ENCODE results near the gene NUS1. TPM values are rescaled to one million over a fixed set of nuclear protein-coding genes. Genes with fewer than 3 reads are reported as not detected.
"Not testable (repeated sequence)": the region's sequence is repeated elsewhere in the genome, so short reads cannot be mapped to it uniquely, and the experiment has no call there.

The NUS1 gene
- total RNA-seq, 1 donor from 2014 or later, result 36.5 TPM

GRCh38 chr6:117653949-117654348 is 21.3 kb upstream of the NUS1 start:
- no peaks in the 10 kb centered on the region for H3K36me3 Mint-ChIP-seq
- no peaks in the 10 kb centered on the region for H3K27me3 Mint-ChIP-seq
- H3K27ac Mint-ChIP-seq, result no peak overlapping the region
- no peaks in the 10 kb centered on the region for H3K9me3 Mint-ChIP-seq
- no peak for TF ChIP-seq CTCF (conservative IDR thresholded peaks at IDR 0.05)
- no peak for DNase-seq (ENCODE audit: extremely low spot score, unreplicated experiment)
- H3K4me1 Mint-ChIP-seq (ENCODE audit: unreplicated experiment), result no peaks in the 10 kb centered on the region
- no peak overlapping the region for H3K4me3 Mint-ChIP-seq

- Mint-ChIP-seq H3K4me3 (no peak overlapping the region), H3K4me1 (ENCODE audit: unreplicated experiment) (no peaks in the 10 kb centered on the region), H3K9me3 (no peaks in the 10 kb centered on the region), H3K36me3 (no peaks in the 10 kb centered on the region), H3K27me3 (no peaks in the 10 kb centered on the region), H3K27ac (no peak overlapping the region)
- TF ChIP-seq CTCF (conservative IDR thresholded peaks at IDR 0.05), result no peak
- DNase-seq (ENCODE audit: extremely low spot score, unreplicated experiment), result no peak
These were observed 19.9 kb upstream of the NUS1 start for GRCh38 chr6:117655380-117655779.

- no peak overlapping the region for H3K4me3 Mint-ChIP-seq
- no peak overlapping the region for H3K27ac Mint-ChIP-seq
- H3K9me3 Mint-ChIP-seq, result no peaks in the 10 kb centered on the region
- no peaks in the 10 kb centered on the region for H3K4me1 Mint-ChIP-seq (ENCODE audit: unreplicated experiment)
- DNase-seq (ENCODE audit: extremely low spot score, unreplicated experiment), result no peak
- no peaks in the 10 kb centered on the region for H3K27me3 Mint-ChIP-seq
- H3K36me3 Mint-ChIP-seq, result no peaks in the 10 kb centered on the region
- no peak for TF ChIP-seq CTCF (conservative IDR thresholded peaks at IDR 0.05)
These were observed 8.4 kb upstream of the NUS1 start for GRCh38 chr6:117666881-117667280.

GRCh38 chr6:117668736-117669135 is 6.5 kb upstream of the NUS1 start:
- Mint-ChIP-seq H3K4me1 (ENCODE audit: unreplicated experiment) (no peaks in the 10 kb centered on the region), H3K4me3 (no peak overlapping the region), H3K9me3 (no peaks in the 10 kb centered on the region), H3K27ac (no peak overlapping the region), H3K27me3 (no peaks in the 10 kb centered on the region), H3K36me3 (no peaks in the 10 kb centered on the region)
- no peak for TF ChIP-seq CTCF (conservative IDR thresholded peaks at IDR 0.05)
- no peak for DNase-seq (ENCODE audit: extremely low spot score, unreplicated experiment)

- no peak for TF ChIP-seq CTCF (conservative IDR thresholded peaks at IDR 0.05)
- Mint-ChIP-seq H3K36me3 (peaks cover 17% of the 10 kb centered on the region), H3K4me1 (ENCODE audit: unreplicated experiment) (peaks cover 20% of the 10 kb centered on the region), H3K27me3 (no peaks in the 10 kb centered on the region), H3K9me3 (no peaks in the 10 kb centered on the region), H3K27ac (peak overlapping the region; percentile 95), H3K4me3 (peak overlapping the region; percentile 96)
- no peak for DNase-seq (ENCODE audit: extremely low spot score, unreplicated experiment)
These were observed 766 bp upstream of the NUS1 start for GRCh38 chr6:117674503-117674902.

GRCh38 chr6:117675658-117676301 is 511 bp downstream of the NUS1 start:
- not testable (repeated sequence) for H3K27me3 Mint-ChIP-seq; DNase-seq (ENCODE audit: extremely low spot score, unreplicated experiment); H3K9me3 Mint-ChIP-seq
- Mint-ChIP-seq H3K27ac (peak overlapping the region; percentile 95), H3K36me3 (peaks cover 28% of the 10 kb centered on the region), H3K4me1 (ENCODE audit: unreplicated experiment) (peaks cover 30% of the 10 kb centered on the region), H3K4me3 (peak overlapping the region; percentile 96)

Measured in type B pancreatic cell (in vitro differentiated cells).